IPS-NIHi7 (cell line): ENCODE data around the gene SLC4A4.

Experiments
- DNase-seq: peaks from one replicate; pipeline ENCODE4 v3.0.0; 2012; ENCODE audit warnings: mixed read lengths; ENCODE audit errors: extremely low spot score

Gene SLC4A4

DNA sequence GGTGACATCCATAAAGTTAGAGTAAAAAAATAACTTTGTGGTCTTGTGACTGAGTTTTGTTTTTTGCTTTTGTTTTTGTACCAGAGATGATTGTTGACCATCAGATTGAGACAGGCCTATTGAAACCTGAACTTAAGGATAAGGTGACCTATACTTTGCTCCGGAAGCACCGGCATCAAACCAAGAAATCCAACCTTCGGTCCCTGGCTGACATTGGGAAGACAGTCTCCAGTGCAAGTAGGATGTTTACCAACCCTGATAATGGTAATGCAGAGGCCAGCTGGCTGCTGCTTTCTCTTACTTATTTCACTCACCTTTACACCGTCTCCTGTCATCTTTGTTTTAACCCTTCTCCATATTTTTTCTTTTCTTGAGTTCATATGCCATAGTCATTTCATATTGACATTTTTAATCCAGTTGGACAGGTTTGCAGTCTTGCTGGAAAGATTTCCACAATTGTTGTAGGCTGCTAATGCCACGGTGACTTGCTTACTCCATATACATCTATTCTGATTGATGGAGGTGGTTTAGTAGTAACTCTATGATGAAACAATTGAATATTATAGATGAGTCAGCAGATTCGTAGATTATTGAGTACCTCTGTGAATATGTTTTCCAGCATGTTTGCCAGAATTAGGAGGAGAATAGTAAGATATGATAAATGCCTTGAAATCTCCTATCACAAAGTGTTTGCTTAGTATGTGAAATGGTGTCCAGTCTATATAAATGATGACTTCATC is 18.3 kb downstream of the SLC4A4 start:
- no peak for DNase-seq

DNA sequence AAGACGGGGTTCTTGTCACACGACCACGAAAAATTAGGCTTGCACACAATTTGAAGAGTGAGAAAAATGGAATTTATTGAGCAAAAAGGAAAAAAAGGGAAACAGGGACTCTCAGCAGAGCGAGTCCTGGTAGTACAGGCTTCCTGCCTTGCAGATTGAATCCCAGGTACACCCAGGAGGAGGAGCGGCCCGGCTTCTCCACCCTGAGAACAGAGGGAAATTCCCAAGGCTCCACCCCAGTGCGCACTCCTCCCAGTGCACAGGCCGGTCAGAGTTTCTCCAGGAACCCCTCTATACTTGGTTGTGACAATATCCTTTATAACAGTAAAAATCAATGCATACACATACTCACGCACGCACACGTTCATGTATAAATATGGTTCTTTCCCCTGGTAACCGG is 22.0 kb downstream of the SLC4A4 start:
- DNase-seq, result no peak

DNA sequence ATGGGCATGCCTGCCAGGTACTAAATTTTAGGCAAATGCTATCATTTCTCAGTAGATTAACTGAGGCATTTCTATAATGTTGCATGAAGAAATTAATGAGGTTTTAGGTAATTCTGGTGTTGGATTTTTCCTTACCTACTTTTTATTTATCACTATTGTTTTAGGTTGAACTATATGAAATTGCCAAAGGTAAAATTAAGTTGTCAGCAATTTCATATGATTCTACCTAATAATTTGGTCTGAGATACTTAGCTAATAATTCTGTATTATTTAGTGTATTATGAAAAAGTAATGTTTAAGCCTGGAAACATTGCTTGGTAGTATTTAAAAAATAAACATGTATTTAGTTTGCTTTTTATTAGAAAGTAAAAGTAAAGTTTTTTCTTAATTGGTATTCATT is 22.7 kb downstream of the SLC4A4 start:
- DNase-seq, result no peak

DNA sequence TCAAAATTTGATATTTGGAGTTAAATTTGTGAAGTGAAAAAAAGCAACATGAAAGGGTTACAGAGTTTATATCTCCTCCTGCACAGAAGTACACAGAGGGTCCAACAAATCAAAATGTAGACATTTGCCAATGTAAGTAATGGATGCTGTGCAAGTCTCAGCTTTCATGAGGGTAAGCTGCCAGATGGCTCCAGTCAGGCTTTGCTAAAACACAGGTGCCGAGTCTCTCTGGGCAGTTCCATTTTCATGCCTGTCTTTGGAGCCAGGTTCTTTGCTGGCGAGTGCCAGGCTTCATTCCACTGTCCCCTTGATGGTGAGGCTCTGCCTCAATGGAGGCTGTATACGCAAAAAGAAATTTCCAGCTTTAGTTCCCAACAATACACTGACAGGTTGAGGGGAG is 27.9 kb downstream of the SLC4A4 start:
- no peak for DNase-seq

DNA sequence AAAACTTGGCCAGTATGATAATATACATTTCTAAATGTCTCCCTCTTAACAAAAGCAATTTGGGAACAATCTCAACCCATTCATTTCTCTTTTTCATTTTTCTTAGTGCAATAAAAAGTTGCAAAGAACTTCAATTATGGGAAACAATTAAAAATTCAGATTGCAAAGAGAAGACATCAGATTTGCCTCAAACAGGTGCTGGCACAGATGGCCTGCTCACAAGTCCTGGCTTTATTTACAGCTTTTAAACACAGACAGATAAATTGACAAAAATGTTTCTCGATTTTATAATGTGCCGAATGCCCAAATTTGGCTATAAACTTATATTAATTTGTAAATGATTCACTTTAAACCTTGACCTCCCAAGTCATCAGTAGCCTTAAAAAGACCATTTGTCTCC is 28.7 kb downstream of the SLC4A4 start:
- DNase-seq, result no peak

DNA sequence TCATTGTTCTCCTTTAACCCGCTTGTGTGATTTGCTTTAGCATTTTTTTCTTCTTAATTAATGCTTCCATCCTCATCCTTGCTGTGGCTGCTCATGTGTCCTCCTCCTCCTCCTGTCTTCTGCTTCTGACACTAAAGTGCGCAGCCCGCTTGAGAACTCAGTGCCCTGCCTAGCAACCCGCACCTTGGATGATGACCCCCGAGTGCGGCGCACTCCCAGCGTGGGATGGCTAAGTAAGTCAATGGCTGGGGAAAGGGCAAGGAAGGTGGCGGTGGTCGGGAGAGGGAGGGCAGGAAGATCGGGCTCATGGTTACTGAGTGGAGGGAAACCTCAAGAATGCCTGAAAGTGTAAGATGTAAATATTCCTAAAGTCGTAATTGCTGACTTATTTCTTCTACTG is 30.1 kb downstream of the SLC4A4 start:
- no peak for DNase-seq

DNA sequence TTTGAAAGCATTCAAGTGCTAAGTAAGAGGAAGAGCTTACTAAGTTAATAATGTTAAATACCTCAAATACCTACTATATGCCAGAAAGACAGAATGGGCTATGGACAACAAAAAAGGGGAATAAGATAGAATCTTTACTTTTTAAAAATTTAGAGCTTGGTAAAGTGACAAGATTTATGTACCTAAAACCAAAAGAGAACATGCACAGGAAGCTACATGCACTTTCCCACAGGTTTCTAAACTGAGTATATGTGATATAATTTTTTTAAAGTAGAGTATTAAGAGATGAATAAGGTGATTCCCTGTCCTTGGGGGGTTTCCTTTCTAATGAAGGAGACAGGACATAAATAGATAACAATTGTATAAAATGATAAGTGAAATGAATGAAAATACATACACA is 30.7 kb downstream of the SLC4A4 start:
- DNase-seq, result no peak

DNA sequence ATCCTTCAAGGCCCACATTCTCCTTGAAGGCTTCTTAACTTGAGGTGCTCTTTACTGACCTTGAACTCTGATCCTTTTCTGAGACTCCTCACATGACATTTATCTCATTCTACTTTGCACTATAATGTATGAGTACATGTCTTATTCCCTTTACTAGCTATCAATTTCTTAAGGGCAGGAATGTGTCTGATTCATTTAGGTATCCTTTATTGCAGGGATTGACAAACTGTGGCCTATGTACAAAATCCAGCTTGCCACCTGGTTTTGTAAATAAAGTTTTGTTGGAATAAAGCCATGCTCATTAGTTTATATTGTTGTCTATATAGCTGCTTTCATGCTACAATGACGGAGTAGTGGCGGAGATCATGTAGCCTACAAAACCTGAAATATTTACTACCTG is 36.7 kb downstream of the SLC4A4 start:
- DNase-seq, result no peak

DNA sequence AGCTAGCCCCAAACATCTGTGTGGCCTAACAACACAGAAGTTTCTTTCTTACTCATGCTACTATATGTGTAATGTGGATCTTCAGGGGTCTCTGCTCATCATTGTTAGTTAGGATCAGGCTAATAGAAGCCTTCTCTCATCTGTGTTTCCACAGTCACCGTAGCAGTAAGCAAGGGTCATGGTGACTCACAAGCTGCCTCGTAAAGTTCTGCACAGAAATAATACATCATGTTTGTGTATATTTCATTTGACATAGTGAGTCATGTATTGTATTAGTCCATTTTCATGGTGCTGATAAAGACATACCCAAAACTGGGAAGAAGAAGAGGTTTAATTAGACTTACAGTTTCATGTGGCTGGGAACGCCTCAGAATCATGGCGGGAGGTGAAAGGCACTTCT is 38.7 kb downstream of the SLC4A4 start:
- DNase-seq, result no peak

DNA sequence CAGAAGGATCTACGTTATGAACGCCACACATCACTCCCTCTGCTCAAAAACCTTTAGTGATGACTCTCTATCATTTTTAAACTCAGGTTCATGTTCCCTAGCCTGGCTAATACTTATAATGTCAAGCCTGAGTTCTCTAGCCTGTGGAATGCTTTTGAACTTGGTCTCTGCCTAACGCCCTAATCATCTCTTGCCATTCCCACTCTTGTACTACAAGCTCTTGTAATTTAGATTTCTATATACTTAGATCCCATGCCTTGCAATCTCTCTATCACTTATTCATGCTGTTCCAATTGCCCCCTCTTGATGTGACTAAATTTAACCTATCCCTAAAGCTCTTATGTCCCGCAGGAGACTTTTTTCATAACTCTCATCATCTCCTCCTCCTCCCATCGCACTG is 40.3 kb downstream of the SLC4A4 start:
- DNase-seq, result no peak

DNA sequence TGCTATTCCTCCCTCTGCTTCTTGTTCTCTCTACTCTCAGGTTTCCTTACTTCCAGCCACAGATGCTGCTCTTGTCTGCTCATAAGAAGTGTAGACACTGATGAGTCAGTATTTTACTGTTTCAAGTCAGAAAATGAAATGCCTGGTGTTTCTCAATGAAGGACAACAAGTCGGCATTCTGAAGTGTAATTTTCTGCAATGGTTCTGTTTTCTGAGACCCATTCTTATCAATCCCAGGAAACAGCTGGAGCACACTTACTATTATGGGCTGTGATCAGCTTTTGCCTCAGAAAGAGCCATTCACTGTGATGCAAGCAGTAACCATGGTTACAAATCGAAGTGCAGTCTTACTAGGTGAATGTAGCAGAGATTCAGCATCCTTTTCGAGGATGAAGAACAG is 42.0 kb downstream of the SLC4A4 start:
- DNase-seq, result no peak

DNA sequence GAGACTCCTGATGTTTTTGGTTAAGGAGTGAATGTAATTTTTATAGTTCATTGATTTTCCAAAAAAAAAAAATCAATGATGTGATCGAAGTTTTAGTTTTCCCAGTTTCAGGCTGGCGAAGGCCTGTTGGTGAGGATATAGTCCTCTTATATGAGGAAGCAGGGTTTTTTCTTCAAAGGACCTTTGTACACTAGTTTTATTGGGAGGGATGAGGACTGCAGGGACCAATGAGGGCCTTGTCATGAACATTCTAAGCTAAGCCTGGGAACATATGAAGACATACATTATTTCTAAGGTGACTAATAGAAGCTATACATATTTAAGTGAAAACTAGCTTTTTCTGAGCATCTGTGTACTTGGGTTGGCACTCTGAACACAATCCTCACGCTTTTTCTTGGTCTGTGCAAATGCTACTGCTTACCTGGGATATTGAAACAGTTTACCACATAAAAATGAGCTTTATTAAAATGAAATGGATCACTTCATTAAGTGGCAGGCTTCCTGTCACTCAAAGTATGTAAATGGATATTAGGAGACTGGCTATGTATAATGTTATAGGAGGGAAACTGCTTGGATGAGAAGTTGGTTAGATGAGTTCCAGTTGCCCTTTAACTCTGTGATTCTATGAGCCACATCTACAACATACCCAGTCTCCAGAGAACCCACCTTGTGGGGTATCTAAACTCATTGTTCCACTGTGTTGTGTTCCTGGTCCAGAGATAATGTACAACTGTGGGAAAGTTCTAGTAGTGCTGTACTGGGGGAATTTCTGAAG is 43.5 kb downstream of the SLC4A4 start:
- DNase-seq, result no peak

DNA sequence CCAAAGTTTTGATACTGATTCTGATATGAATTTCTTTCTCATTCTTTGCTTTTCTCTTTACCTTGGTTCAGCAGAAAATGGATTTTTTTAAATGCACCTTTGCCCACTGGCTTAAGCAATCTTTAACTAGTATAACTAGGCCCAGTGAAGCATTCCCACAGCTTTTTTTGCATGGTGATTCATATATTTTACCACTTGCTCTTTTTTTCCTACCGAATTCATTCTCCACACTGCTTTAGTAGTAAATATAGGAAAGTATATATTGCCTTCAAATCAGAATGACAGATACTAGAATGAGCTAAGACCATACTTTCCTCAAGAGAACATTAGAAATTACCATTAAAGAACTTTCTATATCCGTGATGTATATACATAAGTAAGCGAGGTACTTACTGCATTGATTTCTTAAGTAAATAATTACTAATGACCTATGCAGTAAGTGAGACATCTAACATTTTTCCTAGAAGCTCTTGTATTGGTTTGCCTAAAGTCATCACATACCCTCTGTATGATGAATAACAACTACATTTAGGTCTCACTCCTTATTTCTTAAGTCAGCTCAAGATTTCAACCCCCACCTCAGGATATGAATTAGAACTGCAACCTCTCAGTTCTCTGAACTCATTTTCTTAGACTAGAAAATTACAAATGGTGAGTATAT is 44.2 kb downstream of the SLC4A4 start:
- DNase-seq, result no peak

DNA sequence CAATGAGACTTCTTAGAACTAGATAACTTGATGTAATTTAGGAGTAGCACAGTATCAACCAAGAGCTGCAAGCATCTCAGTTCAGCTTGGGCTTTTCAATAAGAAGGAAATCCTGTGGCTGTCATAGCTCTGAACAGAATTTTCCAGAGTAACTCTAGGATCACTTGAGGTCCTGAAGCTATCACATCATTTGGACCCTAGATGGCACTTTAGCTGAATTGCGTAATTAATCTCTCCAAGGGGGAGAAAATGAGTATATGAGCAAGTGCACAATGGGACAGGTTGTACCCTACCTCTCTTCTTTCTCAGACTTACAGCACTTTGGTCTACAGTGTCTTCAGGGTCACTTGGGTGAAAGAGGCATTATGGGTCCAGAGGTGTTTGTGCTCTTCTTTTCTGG is 45.2 kb downstream of the SLC4A4 start:
- DNase-seq, result no peak

DNA sequence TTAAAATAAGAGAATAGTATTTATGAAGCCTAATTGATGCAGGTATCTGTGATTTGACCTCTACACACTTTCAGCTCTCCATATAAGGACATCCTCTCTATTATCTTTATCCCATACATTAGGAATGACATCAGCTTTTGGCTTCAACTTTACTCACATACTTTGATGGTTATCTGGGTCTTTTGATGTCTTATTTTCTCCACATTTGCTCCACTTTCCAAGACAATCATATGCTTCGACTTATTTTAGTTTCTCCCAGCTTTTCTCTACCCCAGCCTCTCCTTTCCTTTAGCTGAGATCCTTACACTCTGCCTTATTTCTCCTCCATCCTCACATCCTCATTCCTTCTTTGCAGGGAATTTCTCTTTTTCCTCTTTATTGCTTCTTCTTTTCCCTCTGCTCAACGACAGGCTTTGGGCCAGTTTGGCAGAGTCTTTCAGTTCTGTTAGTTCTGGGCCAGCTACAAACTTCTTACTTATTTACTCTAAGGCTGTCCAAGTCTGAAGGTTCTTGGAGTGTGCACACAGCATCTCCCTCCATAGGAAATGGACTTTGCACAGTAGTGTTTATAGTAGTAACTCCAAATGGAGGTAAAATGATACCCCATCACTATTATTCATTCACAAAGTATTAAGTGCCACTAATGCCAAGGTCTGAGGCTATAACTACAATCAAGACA is 50.5 kb downstream of the SLC4A4 start:
- no peak for DNase-seq

DNA sequence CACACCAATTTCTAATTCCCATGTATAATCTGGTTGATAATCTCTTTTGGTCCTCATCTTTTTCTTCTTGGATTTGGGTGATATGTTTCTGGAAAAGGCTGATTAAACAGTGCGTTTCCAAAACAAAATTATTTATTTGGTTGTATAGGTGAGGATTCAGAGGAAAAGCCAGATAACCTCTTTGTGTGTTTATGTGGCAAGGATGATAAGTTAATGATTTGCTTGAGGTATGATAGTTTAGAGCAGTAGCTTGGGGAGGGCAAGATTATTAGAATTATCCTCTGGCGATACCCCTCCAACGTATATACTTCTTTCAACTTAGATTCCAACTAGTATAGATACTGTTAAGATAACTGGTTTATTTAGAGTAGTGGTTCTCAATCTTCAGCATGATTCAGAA is 53.3 kb downstream of the SLC4A4 start:
- no peak for DNase-seq

DNA sequence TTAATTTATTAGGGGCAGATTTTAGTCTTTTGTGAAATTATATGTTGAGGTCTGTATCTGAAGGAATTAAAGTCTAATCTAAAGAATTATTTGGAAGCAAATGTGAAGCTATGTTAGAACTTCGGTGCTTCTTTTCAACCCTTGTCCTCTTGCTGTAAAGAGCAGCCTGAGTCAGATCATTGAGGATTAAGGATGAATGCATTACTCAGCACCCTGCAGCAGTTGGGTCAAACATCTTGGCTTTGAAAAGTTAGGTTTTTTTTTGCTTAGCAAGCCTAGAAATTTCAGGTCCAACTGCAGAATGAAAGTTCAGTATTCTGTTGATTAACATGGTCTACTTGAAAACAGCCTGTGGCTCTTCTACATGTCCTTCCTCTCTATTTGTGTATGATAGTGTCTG is 57.6 kb downstream of the SLC4A4 start:
- no peak for DNase-seq

DNA sequence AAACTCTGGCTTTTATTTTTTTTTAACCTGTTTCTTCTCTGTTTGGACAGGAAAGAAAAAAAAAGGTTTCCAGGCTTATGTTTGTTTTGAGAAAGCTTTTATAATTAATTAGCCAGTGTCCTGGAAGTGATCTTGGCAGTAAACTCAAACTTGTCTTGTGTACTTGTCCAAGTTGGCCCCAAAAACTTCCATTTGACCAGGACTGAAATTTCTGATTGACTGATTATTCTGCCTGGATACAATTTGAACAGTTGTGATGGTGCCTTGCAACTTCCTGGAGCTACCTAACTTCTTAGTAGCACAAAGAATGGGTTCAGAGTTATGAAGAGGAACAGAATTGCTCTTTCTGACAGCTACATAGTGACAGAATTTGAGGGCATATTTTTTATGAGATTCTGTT is 62.0 kb downstream of the SLC4A4 start:
- DNase-seq, result no peak

DNA sequence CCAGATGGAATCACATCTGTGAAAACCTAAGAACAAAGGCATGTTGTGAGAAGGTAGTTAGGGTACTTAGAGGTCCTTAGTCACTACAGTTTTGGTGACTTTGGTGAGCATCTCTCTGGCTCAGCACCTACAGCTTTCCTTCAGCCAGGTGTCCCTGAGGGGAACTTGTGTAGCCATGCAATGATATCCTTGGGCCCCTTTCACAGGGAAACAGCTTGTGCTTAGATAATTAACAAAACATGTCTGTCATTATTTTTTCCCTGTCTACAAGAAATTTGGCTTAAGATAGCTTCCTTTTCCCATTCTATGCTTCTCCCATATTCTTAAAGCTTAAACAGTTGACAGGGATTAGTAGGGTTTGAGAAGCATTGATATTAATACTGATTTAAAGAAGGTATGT is 63.8 kb downstream of the SLC4A4 start:
- no peak for DNase-seq

DNA sequence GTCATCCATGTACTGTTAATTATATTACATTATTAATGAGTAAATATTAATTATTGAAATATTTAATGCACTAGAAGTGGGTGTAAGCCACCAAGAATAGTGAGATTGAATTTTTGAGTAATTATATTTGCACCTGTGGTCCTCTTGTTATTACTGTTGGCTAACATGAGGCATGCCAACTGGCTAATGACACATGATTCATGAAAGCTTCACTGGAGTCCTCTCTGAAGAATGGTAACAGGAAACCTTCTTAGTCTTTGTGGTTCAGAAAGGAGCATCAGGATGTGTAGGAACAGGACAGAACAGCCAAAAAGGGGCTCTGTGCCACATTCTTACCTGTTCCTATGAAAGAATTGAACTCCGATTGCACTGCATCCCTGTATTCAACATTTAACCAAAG is 65.2 kb downstream of the SLC4A4 start:
- DNase-seq, result no peak

DNA sequence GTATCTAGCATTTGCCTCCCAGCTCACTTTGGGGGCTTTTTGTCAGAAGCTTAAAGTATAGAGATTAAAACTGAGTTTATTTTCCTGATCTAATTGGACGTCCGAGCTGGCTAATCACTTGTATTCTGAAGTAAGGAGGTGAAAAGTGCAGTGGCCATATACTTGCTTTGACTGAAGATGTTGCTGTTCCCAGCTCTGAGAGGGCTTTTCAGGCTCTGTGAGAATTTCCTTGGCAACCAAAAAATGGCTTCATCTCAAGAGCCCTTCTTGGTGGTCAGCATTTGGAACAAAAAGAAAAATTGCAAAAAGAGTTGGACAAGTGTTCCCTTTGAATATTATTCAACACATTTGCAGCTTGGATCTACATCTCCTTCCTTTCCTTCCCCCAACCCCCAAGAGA is 67.0 kb downstream of the SLC4A4 start:
- no peak for DNase-seq

DNA sequence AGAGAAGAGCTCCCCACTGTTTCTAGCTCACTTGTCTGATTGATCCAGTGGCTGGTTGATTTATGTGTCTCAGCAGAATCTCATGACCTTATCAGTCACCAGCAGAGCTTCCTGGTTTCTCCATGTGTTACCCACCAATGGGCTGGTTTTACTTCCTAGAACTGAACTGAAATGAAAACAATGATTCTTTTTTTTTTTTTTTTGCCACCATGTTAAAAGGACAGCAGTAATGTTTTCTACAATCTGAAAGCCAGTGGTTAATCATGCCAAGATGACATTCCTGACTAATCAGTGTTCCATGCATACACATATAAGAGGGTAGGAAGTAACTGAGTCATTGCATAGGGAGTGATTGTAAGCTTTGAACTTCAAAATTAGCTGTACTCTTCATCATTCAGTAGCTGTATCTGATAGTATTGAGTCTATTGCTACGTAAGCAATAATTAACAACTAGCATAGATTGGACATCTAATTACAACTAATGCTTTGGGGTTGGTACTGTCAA is 67.7 kb downstream of the SLC4A4 start:
- no peak for DNase-seq
